Lung (tissue), 12 donors: ENCODE results near the gene APLF. TPM values are rescaled to one million over a fixed set of nuclear protein-coding genes. Genes with fewer than 3 reads are reported as not detected.
"Not testable (repeated sequence)": the region's sequence is repeated elsewhere in the genome, so short reads cannot be mapped to it uniquely, and the experiment has no call there.

ENCODE experiments used
- ATAC-seq: fragments of 200-7000 bp; cut with Tn5 transposase; one replicate; pipeline ENCODE4 v1.9.1; 2020; ENCODE audit warnings: moderate number of reproducible peaks; ENCODE audit not compliant: insufficient read depth, low FRiP score
- DNase-seq, 3 donors: peaks; one replicate each; pipeline ENCODE4 v3.0.0-alpha.2; 2013 to 2017
- H3K27ac ChIP-seq, 2 donors: one replicate each; pipeline ENCODE4 v1.5.1; 2013; ENCODE audit warnings: mild to moderate bottlenecking in 2 of 2, moderate library complexity in 2 of 2, control low read depth in 1 of 2, inconsistent platforms in 1 of 2, low read depth in 1 of 2, low read length in 1 of 2
- H3K27me3 ChIP-seq, 3 donors: one replicate each; pipeline ENCODE4 v1.5.1; 2013; ENCODE audit warnings: low read length in 2 of 3; ENCODE audit not compliant: control insufficient read depth in 3 of 3, insufficient read depth in 3 of 3
- H3K36me3 ChIP-seq, 4 donors: one replicate each; pipeline ENCODE4 v1.5.1; 2013; ENCODE audit warnings: low read length in 4 of 4, mild to moderate bottlenecking in 1 of 4, moderate library complexity in 1 of 4; ENCODE audit not compliant: control insufficient read depth in 4 of 4, insufficient read depth in 4 of 4
- H3K4me1 ChIP-seq, 5 donors: one replicate each; pipeline ENCODE4 v1.5.1; 2013; ENCODE audit warnings: low read length in 5 of 5, mild to moderate bottlenecking in 2 of 5, moderate library complexity in 1 of 5; ENCODE audit not compliant: control insufficient read depth in 5 of 5, insufficient read depth in 5 of 5
- H3K4me3 ChIP-seq: one replicate; pipeline ENCODE4 v1.5.1; 2013; ENCODE audit warnings: mild to moderate bottlenecking, control low read depth, moderate library complexity
- H3K9ac ChIP-seq, 2 donors: one replicate each; pipeline ENCODE4 v1.5.1; 2013; ENCODE audit warnings: low read length in 2 of 2, control low read depth in 1 of 2; ENCODE audit not compliant: insufficient read depth in 1 of 2
- H3K9me3 ChIP-seq, 4 donors: one replicate each; pipeline ENCODE4 v1.5.1; 2013; ENCODE audit warnings: low read length in 3 of 4, mild to moderate bottlenecking in 1 of 4, moderate library complexity in 1 of 4; ENCODE audit not compliant: control insufficient read depth in 4 of 4, insufficient read depth in 3 of 4
- whole genome bisulfite sequencing, 2 donors: extraction: QIAGEN DNeasy Blood & Tissue Kit; methylation state at CpG; one replicate each; pipeline ENCODE4 v1.1.7; 2013; 5-methylcytosine and 5-hydroxymethylcytosine counted together
- polyA plus RNA-seq, 2 donors: library from polyadenylated mRNA; stranded (reverse); fragments of 200-250 nt; gene quantifications; one replicate each; pipeline ENCODE4 v1.2.1, GENCODE V29; 2013
- total RNA-seq, 2 donors: library from RNA; depleted of rRNA in 1 of 2; stranded (reverse); fragments of >200 nt in 1 of 2; gene quantifications; one replicate each; pipeline ENCODE4 v1.2.1, GENCODE V29; 2014 to 2021
- TF ChIP-seq, protein P1 (sequence below): IDR thresholded peaks from 2 replicates; pipeline ENCODE4 v1.5.1; 2012; ENCODE audit warnings: mild to moderate bottlenecking; ENCODE audit errors: control extremely low read depth, extremely low read depth
- donor health status: control.
- donor health status: control.
- donor health status: Bipolar disorder and iron deficiency.
- donor health status: healthy.
- donor health status: DM: yes; HTN: yes; CAD: no.

APLF gene
- total and polyA plus RNA-seq, 4 donors = 0.50 to 11.8 (median 2.3) TPM

DNA sequence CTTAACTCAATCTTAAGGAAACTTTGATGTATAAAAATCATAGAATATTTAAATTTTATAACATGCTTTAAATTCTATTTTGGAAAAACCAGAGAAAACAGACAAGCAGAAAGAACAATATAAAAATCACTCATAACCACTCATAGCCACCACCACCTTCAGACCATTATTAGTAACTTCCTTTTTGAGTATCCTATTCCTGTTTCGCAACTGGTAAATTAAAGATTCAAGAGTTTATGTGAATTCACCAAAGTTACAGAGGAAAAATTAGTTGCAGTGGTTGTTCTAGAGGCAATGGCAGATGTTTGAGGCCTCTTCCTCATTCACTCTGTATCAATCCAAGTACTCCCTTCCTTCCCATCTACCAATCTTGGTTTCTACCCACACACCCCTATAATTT, 126.7 kb downstream of the APLF start:
- Histone ChIP-seq H3K4me3 (no peak overlapping the region), H3K9ac (no peak overlapping the region), H3K36me3 (no peaks in the 10 kb centered on the region), H3K4me1 (no peaks in the 10 kb centered on the region), H3K27me3 (no peaks in the 10 kb centered on the region), H3K27ac (peak overlapping the region in 1 of 2 donors; percentile 21), H3K9me3 (no peaks in the 10 kb centered on the region)
- no peak for DNase-seq
- TF ChIP-seq, protein P1, sequence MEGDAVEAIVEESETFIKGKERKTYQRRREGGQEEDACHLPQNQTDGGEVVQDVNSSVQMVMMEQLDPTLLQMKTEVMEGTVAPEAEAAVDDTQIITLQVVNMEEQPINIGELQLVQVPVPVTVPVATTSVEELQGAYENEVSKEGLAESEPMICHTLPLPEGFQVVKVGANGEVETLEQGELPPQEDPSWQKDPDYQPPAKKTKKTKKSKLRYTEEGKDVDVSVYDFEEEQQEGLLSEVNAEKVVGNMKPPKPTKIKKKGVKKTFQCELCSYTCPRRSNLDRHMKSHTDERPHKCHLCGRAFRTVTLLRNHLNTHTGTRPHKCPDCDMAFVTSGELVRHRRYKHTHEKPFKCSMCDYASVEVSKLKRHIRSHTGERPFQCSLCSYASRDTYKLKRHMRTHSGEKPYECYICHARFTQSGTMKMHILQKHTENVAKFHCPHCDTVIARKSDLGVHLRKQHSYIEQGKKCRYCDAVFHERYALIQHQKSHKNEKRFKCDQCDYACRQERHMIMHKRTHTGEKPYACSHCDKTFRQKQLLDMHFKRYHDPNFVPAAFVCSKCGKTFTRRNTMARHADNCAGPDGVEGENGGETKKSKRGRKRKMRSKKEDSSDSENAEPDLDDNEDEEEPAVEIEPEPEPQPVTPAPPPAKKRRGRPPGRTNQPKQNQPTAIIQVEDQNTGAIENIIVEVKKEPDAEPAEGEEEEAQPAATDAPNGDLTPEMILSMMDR = no peak
- ATAC-seq = no peak
- 73 to 74% methylated on average over 1 of the region's 1 CpG for WGBS, 2 donors

DNA sequence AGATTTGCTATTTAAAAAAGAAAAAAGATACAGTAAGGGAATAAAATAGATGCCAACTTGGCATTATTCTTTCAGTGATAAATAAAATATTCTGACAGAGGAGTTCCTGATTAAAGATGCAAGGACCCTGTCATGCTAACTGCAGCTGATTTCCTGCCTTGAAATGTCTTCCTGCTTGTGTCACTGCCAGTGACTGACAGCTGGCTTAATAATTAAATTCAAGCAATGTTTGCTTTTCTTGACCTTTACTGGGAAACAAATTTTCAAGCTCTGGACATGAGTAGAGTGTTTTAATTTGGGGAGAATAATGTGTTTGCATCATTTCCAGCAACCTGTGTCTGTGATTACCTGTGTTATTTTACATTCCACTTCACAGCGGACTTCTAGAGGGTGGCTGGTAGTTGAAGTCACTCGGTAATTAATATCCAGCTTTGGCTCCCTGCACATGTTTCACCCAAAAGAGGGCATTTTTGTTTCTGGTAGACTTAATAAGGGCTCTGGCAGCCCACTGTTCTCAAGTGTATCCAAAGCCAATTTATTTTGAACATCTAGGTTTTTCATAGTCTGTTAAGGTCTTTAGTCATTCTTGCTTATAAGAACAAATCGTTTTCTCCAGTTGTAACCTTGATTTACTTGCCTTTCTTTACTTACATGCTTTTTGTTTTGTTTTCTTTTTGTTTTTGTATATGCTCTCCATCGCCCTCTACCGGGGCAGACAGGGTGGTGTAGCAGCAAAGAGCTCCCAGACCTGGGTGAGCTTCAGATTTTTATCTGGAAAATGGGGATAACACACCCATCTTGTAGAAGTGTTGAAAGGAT, 127.5 kb downstream of the APLF start:
- no peak overlapping the region for H3K4me3 ChIP-seq
- no peak for ATAC-seq
- WGBS, 2 donors = 21 to 36% methylated on average over 5 of the region's 5 CpGs

DNA sequence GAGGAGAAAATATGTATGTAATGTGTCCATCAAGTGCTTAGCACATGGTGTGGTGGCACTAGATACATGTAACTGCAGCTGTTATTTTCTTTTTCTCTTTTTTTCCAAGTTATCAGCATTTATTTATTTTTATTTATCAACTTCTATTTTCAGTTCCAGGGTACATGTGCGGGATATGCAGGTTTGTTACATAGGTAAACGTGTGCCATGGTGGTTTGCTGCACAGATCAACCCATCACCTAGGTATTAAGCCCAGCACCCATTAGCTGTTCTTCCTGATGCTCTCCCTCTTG, 128.1 kb downstream of the APLF start:
- ATAC-seq, H3K27me3 ChIP-seq, H3K4me3 ChIP-seq, H3K36me3 ChIP-seq, H3K27ac ChIP-seq, H3K9me3 ChIP-seq, H3K9ac ChIP-seq, H3K4me1 ChIP-seq, DNase-seq: not testable (repeated sequence)
- 81 to 87% methylated on average over 2 of the region's 2 CpGs for WGBS, 2 donors

More for the DNA sequence above, 127.5 kb downstream of the APLF start:
- peak; percentile 26 to 35 (median 31) for DNase-seq
- Histone ChIP-seq H3K9ac (no peak overlapping the region), H3K27ac (peak overlapping the region in 1 of 2 donors; percentile 21), H3K27me3 (no peaks in the 10 kb centered on the region), H3K9me3 (no peaks in the 10 kb centered on the region), H3K4me1 (no peaks in the 10 kb centered on the region), H3K36me3 (no peaks in the 10 kb centered on the region)
- TF ChIP-seq, protein P1 = peak; percentile 47

DNA sequence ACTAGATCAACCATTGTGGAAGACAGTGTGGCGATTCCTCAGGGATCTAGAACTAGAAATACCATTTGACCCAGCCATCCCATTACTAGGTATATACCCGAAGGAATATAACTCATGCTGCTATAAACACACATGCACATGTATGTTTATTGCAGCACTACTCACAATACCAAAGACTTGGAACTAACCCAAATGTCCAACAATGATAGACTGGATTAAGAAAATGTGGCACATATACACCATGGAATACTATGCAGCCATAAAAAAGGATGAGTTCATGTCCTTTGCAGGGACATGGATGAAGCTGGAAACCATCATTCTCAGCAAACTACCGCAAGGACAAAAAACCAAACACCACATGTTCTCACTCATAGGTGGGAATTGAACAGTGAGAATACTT, 133.1 kb downstream of the APLF start:
- H3K9me3 ChIP-seq, H3K9ac ChIP-seq, H3K4me3 ChIP-seq, H3K27me3 ChIP-seq, H3K36me3 ChIP-seq, ATAC-seq, DNase-seq, H3K4me1 ChIP-seq, H3K27ac ChIP-seq: not testable (repeated sequence)
- 95 to 97% methylated on average over 3 of the region's 3 CpGs for WGBS, 2 donors
